ENCODE measurements around the gene FAM9A. TPM values are rescaled to one million over a fixed set of nuclear protein-coding genes. Genes with fewer than 3 reads are reported as not detected.
"Not testable (repeated sequence)": the region's sequence is repeated elsewhere in the genome, so short reads cannot be mapped to it uniquely, and the experiment has no call there.

Gene FAM9A
- total and polyA plus RNA-seq, 2 of the 4 experiments (the other 2 are of a cell fraction), result not detected

- dilution Hi-C loops (cut with HindIII; ENCODE audit: low sequenced_read_pairs, unreplicated experiment) (no loop called here), in situ Hi-C loops (cut with MboI; ENCODE audit: low sequenced_read_pairs) (no loop called here), intact Hi-C loops (cut with micrococcal nuclease) (no loop called here)
- Histone ChIP-seq H2AK9ac (replicated peaks; ENCODE audit: low read depth, low read length, poor library complexity) (no peak overlapping the region), H4K5ac (ENCODE audit: low read depth, low read length) (no peak overlapping the region), H3K27ac (ENCODE audit: insufficient read depth, low read length) (no peak overlapping the region), H4K20me1 (ENCODE audit: insufficient read depth, low read length) (no peaks in the 10 kb centered on the region), H3K79me1 (ENCODE audit: low read depth in 1 of 2, low read length in 2 of 2) (no peaks in the 10 kb centered on the region), H3K4me3 (ENCODE audit: insufficient read depth, low read depth, low read length) (no peak overlapping the region), H3K4me1 (ENCODE audit: control insufficient read depth, insufficient read depth, low read length) (no peaks in the 10 kb centered on the region), H2AK5ac (ENCODE audit: low read depth, low read length) (no peak overlapping the region), H2BK20ac (ENCODE audit: low read depth, low read length) (no peak overlapping the region), H3K18ac (ENCODE audit: low read depth, low read length) (no peak overlapping the region), H2AFZ (replicated peaks; ENCODE audit: low read length, poor library complexity) (no peak overlapping the region), H2BK15ac (ENCODE audit: low read depth, low read length) (no peak overlapping the region), H3K14ac (replicated peaks; ENCODE audit: low read depth, low read length) (no peak overlapping the region; the same call in 1 of the 2 replicates), H3K23ac (ENCODE audit: low read depth, low read length) (no peak overlapping the region), H3K4ac (ENCODE audit: low read depth, low read length) (no peak overlapping the region), H3K27me3 (ENCODE audit: control insufficient read depth, insufficient read depth, low read length) (no peaks in the 10 kb centered on the region), H3K56ac (ENCODE audit: extremely low read depth, insufficient read depth, low read length) (no peak overlapping the region), H2BK5ac (ENCODE audit: low read depth, low read length, poor library complexity, severe bottlenecking) (no peak overlapping the region), H3K9me3 (ENCODE audit: control insufficient read depth, insufficient read depth, low read length) (no peaks in the 10 kb centered on the region), H4K91ac (ENCODE audit: insufficient read depth, low read depth, low read length) (no peak overlapping the region), H3K36me3 (ENCODE audit: control insufficient read depth, insufficient read depth, low read length) (no peaks in the 10 kb centered on the region), H3K9me1 (ENCODE audit: insufficient read depth, low read length) (no peaks in the 10 kb centered on the region), H3K9ac (ENCODE audit: low read depth, low read length) (no peak overlapping the region), H3K4me2 (ENCODE audit: low read depth, low read length) (no peak overlapping the region), H4K8ac (ENCODE audit: low read depth in 2 of 2, low read length in 2 of 2) (no peak overlapping the region), H2BK120ac (ENCODE audit: low read depth, low read length) (no peak overlapping the region)
- CTCF ChIA-PET, result no interaction called here
- peak; percentile 14 for DNase-seq
- no peak for ATAC-seq (ENCODE audit: low read depth)
- no TSS peak for BruUV-seq (replicated peaks)
- TF ChIP-seq FOS (IDR thresholded peaks at IDR 0.05; ENCODE audit: low read depth, low read length), result no peak
- no peak for TF ChIP-seq NFE2L2 (IDR thresholded peaks at IDR 0.05; ENCODE audit: low read depth, low read length)
- no peak for TF ChIP-seq MAFK (IDR thresholded peaks at IDR 0.05; ENCODE audit: low read depth, low read length)
- no peak for TF ChIP-seq CEBPB (IDR thresholded peaks at IDR 0.05; ENCODE audit: low read depth, low read length)
- no peak for TF ChIP-seq BHLHE40 (IDR thresholded peaks at IDR 0.05; ENCODE audit: low read depth, low read length)
- POLR2A ChIA-PET (ENCODE audit: unreplicated experiment), result no interaction called here
- no CpG with 5 or more reads among the region's 2 CpGs for WGBS, 2 experiments (ENCODE audit: extremely low coverage in 2 of 2, insufficient read length in 1 of 2)
Measured at GRCh38 chrX:8760021-8760420, 41.2 kb downstream of the FAM9A start.

- H3K27me3 ChIP-seq (ENCODE audit: control insufficient read depth, insufficient read depth, low read length); H3K9ac ChIP-seq (ENCODE audit: low read depth, low read length); H3K9me3 ChIP-seq (ENCODE audit: control insufficient read depth, insufficient read depth, low read length); H3K14ac ChIP-seq (replicated peaks; ENCODE audit: low read depth, low read length); H4K20me1 ChIP-seq (ENCODE audit: insufficient read depth, low read length); H2AK9ac ChIP-seq (replicated peaks; ENCODE audit: low read depth, low read length, poor library complexity); CTCF ChIA-PET; H2AK5ac ChIP-seq (ENCODE audit: low read depth, low read length); H2BK5ac ChIP-seq (ENCODE audit: low read depth, low read length, poor library complexity, severe bottlenecking); H3K27ac ChIP-seq (ENCODE audit: insufficient read depth, low read length); in situ Hi-C loops (cut with MboI; ENCODE audit: low sequenced_read_pairs); POLR2A ChIA-PET (ENCODE audit: unreplicated experiment); H3K9me1 ChIP-seq (ENCODE audit: insufficient read depth, low read length); H2AFZ ChIP-seq (replicated peaks; ENCODE audit: low read length, poor library complexity); H3K4me1 ChIP-seq (ENCODE audit: control insufficient read depth, insufficient read depth, low read length); H3K4me2 ChIP-seq (ENCODE audit: low read depth, low read length); H3K36me3 ChIP-seq (ENCODE audit: control insufficient read depth, insufficient read depth, low read length); H3K4ac ChIP-seq (ENCODE audit: low read depth, low read length); H3K56ac ChIP-seq (ENCODE audit: extremely low read depth, insufficient read depth, low read length); H3K79me1 ChIP-seq (ENCODE audit: low read depth in 1 of 2, low read length in 2 of 2); intact Hi-C loops (cut with micrococcal nuclease); H2BK20ac ChIP-seq (ENCODE audit: low read depth, low read length); BruUV-seq (replicated peaks); dilution Hi-C loops (cut with HindIII; ENCODE audit: low sequenced_read_pairs, unreplicated experiment); H4K8ac ChIP-seq (ENCODE audit: low read depth in 2 of 2, low read length in 2 of 2); H3K18ac ChIP-seq (ENCODE audit: low read depth, low read length); H3K23ac ChIP-seq (ENCODE audit: low read depth, low read length); ATAC-seq (ENCODE audit: low read depth); H2BK15ac ChIP-seq (ENCODE audit: low read depth, low read length); H3K4me3 ChIP-seq (ENCODE audit: insufficient read depth, low read depth, low read length); H4K91ac ChIP-seq (ENCODE audit: insufficient read depth, low read depth, low read length); H4K5ac ChIP-seq (ENCODE audit: low read depth, low read length); H2BK120ac ChIP-seq (ENCODE audit: low read depth, low read length): not testable (repeated sequence)
- DNase-seq, result peak; percentile 35
- no CpG with 5 or more reads among the region's 5 CpGs for WGBS, 2 experiments (ENCODE audit: extremely low coverage in 2 of 2, insufficient read length in 1 of 2)
Measured at GRCh38 chrX:8758706-8759105, 42.5 kb downstream of the FAM9A start.
